GM21526 (cell line): ENCODE results near the gene LRRC63.
"Not testable (repeated sequence)": the region's sequence is repeated elsewhere in the genome, so short reads cannot be mapped to it uniquely, and the experiment has no call there.

Experiments
- ATAC-seq: cut with Tn5 transposase; IDR thresholded peaks from one replicate; pipeline ENCODE4 v1.9.1; 2021; ENCODE audit warnings: moderate library complexity; ENCODE audit not compliant: unreplicated experiment, low FRiP score

LRRC63 gene

GRCh38 chr13:46181377-46181839 lies 30.3 kb upstream of the LRRC63 start:
- no peak for ATAC-seq

GRCh38 chr13:46181840-46182490 lies 29.8 kb upstream of the LRRC63 start, which contains the start of gene LCP1:
Gene LCP1 (minus strand): TSS chr13:46182177. CDS start chr13:46159662, 22,515 bp downstream.
- ATAC-seq: peak; percentile 59

- peak; percentile 0 for ATAC-seq
These were observed 29.2 kb upstream of the LRRC63 start for GRCh38 chr13:46182491-46182877.

GRCh38 chr13:46183018-46183946 lies 28.4 kb upstream of the LRRC63 start:
- no peak for ATAC-seq

- peak; percentile 38 for ATAC-seq
These were observed 27.4 kb upstream of the LRRC63 start for GRCh38 chr13:46184277-46184699.

- no peak for ATAC-seq
These were observed 26.1 kb upstream of the LRRC63 start for GRCh38 chr13:46185634-46186033.

- ATAC-seq: no peak
These were observed 19.3 kb upstream of the LRRC63 start for GRCh38 chr13:46192412-46192811.

GRCh38 chr13:46195016-46195415 lies 16.7 kb upstream of the LRRC63 start:
- ATAC-seq: no peak

- no peak for ATAC-seq
These were observed 14.3 kb upstream of the LRRC63 start for GRCh38 chr13:46197299-46198048.

GRCh38 chr13:46198696-46199193 lies 13.0 kb upstream of the LRRC63 start:
- ATAC-seq: no peak

- no peak for ATAC-seq
These were observed 9.4 kb upstream of the LRRC63 start for GRCh38 chr13:46202188-46202795.

GRCh38 chr13:46202966-46203365 lies 8.8 kb upstream of the LRRC63 start:
- ATAC-seq: no peak

- no peak for ATAC-seq
These were observed 5.6 kb upstream of the LRRC63 start for GRCh38 chr13:46206143-46206542.

GRCh38 chr13:46207828-46208227 lies 3.9 kb upstream of the LRRC63 start:
- ATAC-seq: no peak

GRCh38 chr13:46210362-46211083 lies 1.2 kb upstream of the LRRC63 start:
- ATAC-seq: no peak

- no peak for ATAC-seq
These were observed 629 bp upstream of the LRRC63 start for GRCh38 chr13:46211116-46211482.

GRCh38 chr13:46213242-46213641 lies 1.5 kb downstream of the LRRC63 start:
- no peak for ATAC-seq

- ATAC-seq: not testable (repeated sequence)
These were observed 3.0 kb downstream of the LRRC63 start for GRCh38 chr13:46214741-46215140.

GRCh38 chr13:46220234-46220633 lies 8.5 kb downstream of the LRRC63 start:
- ATAC-seq: not testable (repeated sequence)

GRCh38 chr13:46229251-46229650 lies 17.5 kb downstream of the LRRC63 start:
- ATAC-seq: no peak
